Activated T-cell treated with anti-CD3 and anti-CD28 coated beads, Interleukin-2, amount 50 U/mL, for 24 hours (primary cell): ENCODE results near the gene CCNQ.
"Not testable (repeated sequence)": the region's sequence is repeated elsewhere in the genome, so short reads cannot be mapped to it uniquely, and the experiment has no call there.

Source experiments
- DNase-seq: peaks from one replicate; pipeline ENCODE4 v3.0.0-alpha.2; 2020
- H3K27ac Mint-ChIP-seq: 2 replicates; pipeline ENCODE4 v1.8.0; 2020; ENCODE audit warnings: mild to moderate bottlenecking, mixed read lengths
- H3K27me3 Mint-ChIP-seq: 2 replicates; pipeline ENCODE4 v1.8.0; 2020; ENCODE audit warnings: mixed read lengths
- H3K36me3 Mint-ChIP-seq: 2 replicates; pipeline ENCODE4 v1.8.0; 2020; ENCODE audit warnings: low read depth, mixed read lengths
- H3K4me1 Mint-ChIP-seq: 2 replicates; pipeline ENCODE4 v1.8.0; 2020; ENCODE audit warnings: low read depth, mixed read lengths
- H3K4me3 Mint-ChIP-seq: 2 replicates; pipeline ENCODE4 v1.8.0; 2020; ENCODE audit warnings: mild to moderate bottlenecking, moderate library complexity, mixed read lengths
- H3K9me3 Mint-ChIP-seq: 2 replicates; pipeline ENCODE4 v1.8.0; 2020; ENCODE audit warnings: mixed read lengths

CCNQ gene

DNA sequence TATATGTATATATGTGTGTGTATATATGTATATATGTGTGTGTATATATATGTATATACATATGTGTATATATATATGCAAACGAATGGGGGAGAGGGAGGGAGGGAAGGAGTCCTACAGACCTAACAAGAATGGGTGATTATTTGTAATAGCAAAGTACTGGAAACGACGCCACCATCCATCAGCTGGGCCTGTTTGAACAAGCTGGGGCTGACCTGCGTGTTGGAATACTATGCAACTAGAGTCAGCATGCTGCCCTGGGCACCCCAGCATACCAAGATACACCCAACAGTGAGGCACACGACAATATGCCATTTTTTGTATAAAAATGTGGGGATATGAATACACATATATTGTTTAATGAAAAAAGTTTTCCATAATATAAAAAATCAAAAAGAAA lies 21.6 kb upstream of the CCNQ start:
- Mint-ChIP-seq H3K4me3 (no peak overlapping the region), H3K9me3 (no peaks in the 10 kb centered on the region), H3K4me1 (no peaks in the 10 kb centered on the region), H3K36me3 (no peaks in the 10 kb centered on the region), H3K27ac (no peak overlapping the region), H3K27me3 (peaks cover 58% of the 10 kb centered on the region)
- no peak for DNase-seq

DNA sequence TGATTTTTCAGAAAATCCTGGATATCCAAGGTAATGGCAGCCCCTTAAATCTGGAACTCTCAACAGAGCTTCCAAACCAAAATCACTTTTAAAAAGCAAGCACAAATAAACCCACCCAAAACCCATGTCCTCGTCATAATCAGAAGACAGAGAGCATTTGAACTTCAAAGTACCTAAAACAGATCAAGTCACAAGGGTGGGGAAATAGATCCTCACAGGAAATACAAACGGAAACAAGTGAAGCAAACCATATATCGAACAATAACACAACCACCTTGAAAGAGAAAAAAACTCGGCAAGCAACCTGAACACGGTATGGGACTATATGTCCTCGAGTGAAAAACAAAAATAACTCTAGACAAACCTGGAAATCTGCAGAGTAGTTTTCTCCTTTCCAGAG lies 15.9 kb upstream of the CCNQ start:
- Mint-ChIP-seq H3K9me3 (no peaks in the 10 kb centered on the region), H3K4me3 (no peak overlapping the region), H3K36me3 (no peaks in the 10 kb centered on the region), H3K27me3 (peaks cover 50% of the 10 kb centered on the region), H3K27ac (no peak overlapping the region), H3K4me1 (peaks cover 7% of the 10 kb centered on the region)
- DNase-seq = no peak

DNA sequence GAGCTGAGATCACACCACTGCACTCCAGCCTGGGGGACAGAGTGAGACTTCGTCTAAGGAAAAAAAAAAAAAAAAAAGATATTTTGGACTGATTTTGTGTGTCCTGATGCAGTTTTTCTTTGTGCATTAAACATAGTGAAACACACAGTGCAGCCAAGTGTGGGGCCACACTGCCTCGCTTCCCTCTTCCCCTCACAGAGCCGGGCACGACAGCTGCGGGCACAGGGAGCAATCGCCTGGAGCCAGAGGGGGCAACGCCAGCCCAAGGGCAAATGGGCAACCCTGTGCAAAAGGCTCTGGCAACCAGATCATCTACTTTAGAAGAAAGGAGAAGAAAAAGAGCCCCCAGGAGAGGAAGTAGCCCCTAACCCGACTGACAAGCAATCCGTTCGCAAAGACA lies 13.5 kb upstream of the CCNQ start:
- Mint-ChIP-seq H3K27ac (no peak overlapping the region), H3K4me3 (no peak overlapping the region)

DNA sequence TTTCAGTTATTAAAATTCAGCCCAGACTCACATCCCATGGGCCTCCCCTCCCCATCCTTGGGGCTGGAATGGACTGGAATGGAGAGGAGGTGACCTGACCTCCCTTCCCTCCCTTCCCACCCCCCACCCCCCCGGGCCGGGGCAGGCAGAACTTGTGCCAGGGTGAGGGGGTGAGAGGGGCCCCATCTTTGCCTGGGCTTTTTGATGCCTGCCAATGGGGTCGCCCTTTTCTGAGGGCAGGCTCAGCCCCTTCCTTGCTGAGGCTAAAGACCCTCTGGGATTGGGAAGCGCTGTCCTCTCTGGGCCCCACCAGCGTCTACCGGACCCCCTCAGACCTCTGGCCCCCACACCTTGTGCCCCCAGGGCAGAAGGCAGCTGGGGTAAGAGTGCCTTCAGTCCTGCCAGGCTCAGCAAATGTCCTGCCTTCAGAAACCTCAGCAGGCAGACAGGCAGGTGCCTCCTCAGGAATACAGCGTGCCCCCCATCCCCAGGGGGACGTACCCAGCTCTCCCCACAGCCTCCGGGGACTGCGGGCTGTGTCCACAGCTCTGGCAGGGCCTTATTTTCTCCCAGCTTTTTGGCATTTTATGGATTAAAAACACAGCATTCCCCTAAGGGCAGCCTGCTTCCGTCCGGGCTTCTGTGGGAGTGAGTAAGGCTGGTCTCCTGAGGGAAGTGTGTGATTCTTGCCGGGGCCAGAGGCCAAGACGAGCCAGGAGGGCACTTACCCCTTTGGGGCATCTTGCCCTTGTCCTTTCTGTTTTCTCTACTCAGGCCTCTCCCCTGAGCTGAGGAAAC lies 12.6 kb upstream of the CCNQ start:
- Mint-ChIP-seq H3K4me1 (peaks cover 7% of the 10 kb centered on the region), H3K27ac (no peak overlapping the region), H3K27me3 (peaks cover 48% of the 10 kb centered on the region), H3K36me3 (no peaks in the 10 kb centered on the region), H3K9me3 (no peaks in the 10 kb centered on the region), H3K4me3 (no peak overlapping the region)
- no peak for DNase-seq

More for the DNA sequence above, 13.5 kb upstream of the CCNQ start:
- H3K27me3 Mint-ChIP-seq = peaks cover 47% of the 10 kb centered on the region
- H3K36me3 Mint-ChIP-seq = no peaks in the 10 kb centered on the region
- DNase-seq = no peak
- peaks cover 7% of the 10 kb centered on the region for H3K4me1 Mint-ChIP-seq
- H3K9me3 Mint-ChIP-seq = no peaks in the 10 kb centered on the region

GRCh38 chrX:153610836-153611213 lies 11.9 kb upstream of the CCNQ start:
- H3K9me3 Mint-ChIP-seq = no peaks in the 10 kb centered on the region
- H3K4me3 Mint-ChIP-seq = peak overlapping the region; percentile 50
- peaks cover 44% of the 10 kb centered on the region for H3K27me3 Mint-ChIP-seq
- no peak overlapping the region for H3K27ac Mint-ChIP-seq
- no peak for DNase-seq
- peaks cover 7% of the 10 kb centered on the region for H3K4me1 Mint-ChIP-seq
- no peaks in the 10 kb centered on the region for H3K36me3 Mint-ChIP-seq

- Mint-ChIP-seq H3K4me1 (peaks cover 7% of the 10 kb centered on the region), H3K27me3 (peaks cover 44% of the 10 kb centered on the region), H3K36me3 (no peaks in the 10 kb centered on the region), H3K9me3 (no peaks in the 10 kb centered on the region), H3K27ac (peak overlapping the region; percentile 37), H3K4me3 (peak overlapping the region; percentile 50)
- peak; percentile 85 for DNase-seq
Observed at GRCh38 chrX:153609917-153610835, 11.2 kb upstream of the CCNQ start.

DNA sequence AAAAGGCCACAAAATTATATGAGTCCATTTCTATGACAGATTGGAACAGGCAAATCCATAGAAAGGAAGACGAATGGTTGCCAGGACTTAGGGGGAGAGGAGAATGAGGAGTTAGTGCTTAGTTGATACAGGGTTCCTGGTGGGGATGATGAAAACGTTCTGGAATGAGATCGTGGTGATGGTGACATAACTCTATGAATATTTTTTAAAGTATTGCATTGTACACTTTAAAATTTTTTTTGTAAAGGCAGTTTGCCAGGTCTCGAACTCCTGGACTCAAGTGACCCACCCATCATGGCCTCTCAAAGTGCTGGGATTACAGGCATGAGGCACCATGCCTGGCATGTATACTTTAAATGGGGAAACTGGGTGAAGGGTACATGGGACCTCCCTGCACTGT lies 9.9 kb upstream of the CCNQ start:
- Mint-ChIP-seq H3K36me3 (no peaks in the 10 kb centered on the region), H3K27ac (no peak overlapping the region), H3K9me3 (no peaks in the 10 kb centered on the region), H3K4me3 (no peak overlapping the region), H3K27me3 (peaks cover 34% of the 10 kb centered on the region), H3K4me1 (peaks cover 2% of the 10 kb centered on the region)
- no peak for DNase-seq

- no peak for DNase-seq
- Mint-ChIP-seq H3K4me3 (no peak overlapping the region), H3K27ac (no peak overlapping the region), H3K4me1 (peaks cover 6% of the 10 kb centered on the region), H3K9me3 (no peaks in the 10 kb centered on the region), H3K36me3 (no peaks in the 10 kb centered on the region), H3K27me3 (peaks cover 30% of the 10 kb centered on the region)
Observed at GRCh38 chrX:153608376-153608775, 9.4 kb upstream of the CCNQ start.

DNA sequence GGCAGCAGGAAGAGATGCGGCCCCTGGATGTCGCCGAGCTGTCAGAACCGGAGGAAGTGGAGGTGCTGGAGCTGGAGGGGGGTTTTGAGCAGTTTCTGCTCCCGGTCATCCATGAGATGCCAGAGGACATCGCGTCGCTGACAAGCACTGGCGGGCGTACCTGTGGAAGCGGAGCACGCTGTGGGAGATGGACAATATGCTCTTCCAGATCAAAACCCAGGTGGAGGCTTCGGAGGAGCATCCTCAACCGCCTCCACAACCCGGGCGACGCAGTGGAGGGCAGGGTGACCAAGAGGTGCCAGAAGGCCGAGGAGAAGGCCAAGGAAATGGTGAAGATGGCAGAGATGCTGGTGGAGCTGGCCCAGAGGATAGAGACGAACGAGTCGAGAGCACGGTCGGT lies 7.6 kb upstream of the CCNQ start:
- DNase-seq = no peak
- Mint-ChIP-seq H3K9me3 (no peaks in the 10 kb centered on the region), H3K4me3 (no peak overlapping the region), H3K36me3 (no peaks in the 10 kb centered on the region), H3K27me3 (peaks cover 27% of the 10 kb centered on the region), H3K4me1 (peaks cover 6% of the 10 kb centered on the region), H3K27ac (no peak overlapping the region)

GRCh38 chrX:153604666-153605380 lies 5.9 kb upstream of the CCNQ start:
- not testable (repeated sequence) for H3K36me3 Mint-ChIP-seq, H3K27ac Mint-ChIP-seq, H3K4me3 Mint-ChIP-seq, H3K9me3 Mint-ChIP-seq, DNase-seq
- H3K27me3 Mint-ChIP-seq = peaks cover 38% of the 10 kb centered on the region
- H3K4me1 Mint-ChIP-seq = peaks cover 11% of the 10 kb centered on the region

- no peaks in the 10 kb centered on the region for H3K9me3 Mint-ChIP-seq
- H3K4me3 Mint-ChIP-seq = no peak overlapping the region
- H3K27me3 Mint-ChIP-seq = peaks cover 31% of the 10 kb centered on the region
- peaks cover 13% of the 10 kb centered on the region for H3K4me1 Mint-ChIP-seq
- no peak overlapping the region for H3K27ac Mint-ChIP-seq
- no peak for DNase-seq
- H3K36me3 Mint-ChIP-seq = peaks cover 2% of the 10 kb centered on the region
Observed at GRCh38 chrX:153603131-153603656, 4.3 kb upstream of the CCNQ start.

DNA sequence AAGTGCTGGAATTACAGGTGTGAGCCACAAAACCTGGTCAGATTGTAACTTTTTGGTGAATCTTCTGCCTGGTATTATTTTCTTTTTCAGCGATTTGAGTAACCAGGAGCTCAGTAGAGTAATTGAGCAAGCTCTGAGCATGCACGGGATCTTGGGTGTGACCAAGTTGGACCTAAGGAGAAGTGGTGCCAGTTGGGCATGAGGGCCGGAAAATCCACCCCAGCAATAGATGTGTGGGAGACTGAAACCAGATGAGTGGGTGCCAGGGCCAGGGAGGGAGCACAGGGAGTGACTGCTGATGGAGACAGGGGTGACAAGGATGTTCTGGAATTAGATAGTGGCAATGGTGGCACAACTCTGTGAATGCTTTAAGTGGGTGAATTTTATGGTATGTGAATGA lies 3.7 kb upstream of the CCNQ start:
- H3K4me3 Mint-ChIP-seq = no peak overlapping the region
- no peak for DNase-seq
- H3K27me3 Mint-ChIP-seq = peaks cover 37% of the 10 kb centered on the region
- H3K9me3 Mint-ChIP-seq = no peaks in the 10 kb centered on the region
- H3K36me3 Mint-ChIP-seq = peaks cover 6% of the 10 kb centered on the region
- H3K27ac Mint-ChIP-seq = no peak overlapping the region
- H3K4me1 Mint-ChIP-seq = peaks cover 18% of the 10 kb centered on the region

DNA sequence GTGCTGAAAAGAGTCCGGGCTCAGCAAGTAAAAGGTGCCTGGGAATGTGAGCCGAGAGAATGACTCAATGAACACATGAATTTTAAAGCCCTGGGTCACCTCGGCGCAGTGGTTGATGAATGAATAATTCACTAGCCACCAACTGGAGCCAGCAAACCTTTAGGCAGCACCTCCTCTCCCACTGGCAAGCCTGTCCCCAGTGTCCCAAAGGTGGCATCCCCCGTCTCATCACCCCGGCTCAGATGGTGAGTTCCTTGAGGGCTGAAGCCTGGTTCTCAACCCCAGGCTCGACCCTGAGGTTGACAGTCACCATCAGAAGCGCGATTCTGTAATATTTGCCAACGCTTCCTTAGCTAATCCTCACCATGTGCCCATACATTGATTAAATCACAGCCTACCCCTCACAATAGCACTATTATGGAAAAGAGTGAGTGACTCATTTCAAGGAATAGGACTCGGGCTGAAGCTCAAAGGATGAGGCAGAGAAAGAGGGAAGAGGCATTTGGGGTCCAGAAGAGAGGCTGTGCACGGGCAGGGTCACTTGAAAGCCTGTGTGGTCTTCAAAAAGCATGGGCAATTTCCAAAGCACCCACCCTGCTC lies 2.7 kb upstream of the CCNQ start:
- H3K27ac Mint-ChIP-seq = no peak overlapping the region

GRCh38 chrX:153600921-153601320 lies 2.0 kb upstream of the CCNQ start:
- H3K9me3 Mint-ChIP-seq = no peaks in the 10 kb centered on the region
- H3K4me3 Mint-ChIP-seq = peak overlapping the region; percentile 77
- peaks cover 31% of the 10 kb centered on the region for H3K27me3 Mint-ChIP-seq
- no peak overlapping the region for H3K27ac Mint-ChIP-seq
- DNase-seq = no peak
- peaks cover 29% of the 10 kb centered on the region for H3K4me1 Mint-ChIP-seq
- H3K36me3 Mint-ChIP-seq = peaks cover 11% of the 10 kb centered on the region

More for the DNA sequence above, 2.7 kb upstream of the CCNQ start:
- no peak for DNase-seq
- Mint-ChIP-seq H3K4me3 (no peak overlapping the region), H3K9me3 (no peaks in the 10 kb centered on the region), H3K36me3 (peaks cover 10% of the 10 kb centered on the region), H3K27me3 (peaks cover 30% of the 10 kb centered on the region), H3K4me1 (peaks cover 27% of the 10 kb centered on the region)
